GM12865 (cell line): ENCODE data around the gene COMMD4.

ENCODE experiments used
- DNase-seq: peaks from one replicate; pipeline ENCODE4 v3.0.0; 2010; ENCODE audit warnings: low read depth
- H3K4me3 ChIP-seq: 2 replicates; pipeline ENCODE4 v1.5.1; 2011; ENCODE audit warnings: mild to moderate bottlenecking, low read depth, low read length, control low read depth
- CTCF ChIP-seq: IDR thresholded peaks from 2 replicates; pipeline ENCODE4 v1.5.1; 2011; ENCODE audit warnings: low read length, control low read depth, low read depth, inconsistent platforms; ENCODE audit not compliant: insufficient read depth; ENCODE audit errors: missing control alignments

COMMD4 gene

GRCh38 chr15:75363786-75364185, 27.9 kb downstream of the COMMD4 start:
- no peak for TF ChIP-seq CTCF

GRCh38 chr15:75364881-75365280, 29.0 kb downstream of the COMMD4 start:
- no peak overlapping the region for H3K4me3 ChIP-seq
- TF ChIP-seq CTCF = no peak
- no peak for DNase-seq

More at GRCh38 chr15:75363786-75364185, 27.9 kb downstream of the COMMD4 start:
- H3K4me3 ChIP-seq = no peak overlapping the region
- no peak for DNase-seq

GRCh38 chr15:75366163-75366562, 30.3 kb downstream of the COMMD4 start:
- DNase-seq = no peak
- no peak for TF ChIP-seq CTCF
- no peak overlapping the region for H3K4me3 ChIP-seq

GRCh38 chr15:75367006-75367405, 31.1 kb downstream of the COMMD4 start:
- no peak overlapping the region for H3K4me3 ChIP-seq
- DNase-seq = no peak
- no peak for TF ChIP-seq CTCF

GRCh38 chr15:75367406-75367912, 31.6 kb downstream of the COMMD4 start:
- no peak for DNase-seq
- no peak for TF ChIP-seq CTCF
- peak overlapping the region; percentile 78 for H3K4me3 ChIP-seq

- peak within 1 kb of the TSS; percentile 78 for H3K4me3 ChIP-seq
- peak; percentile 86 for TF ChIP-seq CTCF
- DNase-seq = peak; percentile 99
Measured at GRCh38 chr15:75367913-75368688, 32.2 kb downstream of the COMMD4 start, which contains the start of gene MAN2C1. TSS of gene MAN2C1 (minus strand) at chr15:75368607. CDS start at chr15:75368583, 24 bp downstream.

- TF ChIP-seq CTCF = no peak
- peak; percentile 44 for DNase-seq
- H3K4me3 ChIP-seq = peak overlapping the region; percentile 78
Measured at GRCh38 chr15:75368689-75369239, 32.9 kb downstream of the COMMD4 start.
